Spinal cord (tissue), 10 donors: ENCODE measurements around the gene EPHB2. TPM values are rescaled to one million over a fixed set of nuclear protein-coding genes. Genes with fewer than 3 reads are reported as not detected.

Experiments used
- DNase-seq, 6 donors: peaks; one replicate each; pipeline versions ENCODE4 v3.0.0 to v3.0.0-alpha.2; 2013 to 2015; ENCODE audit warnings: low spot score in 6 of 6, low read depth in 4 of 6
- H3K27ac ChIP-seq: one replicate; pipeline ENCODE4 v1.5.1; 2013; ENCODE audit warnings: low read depth, low read length, control low read depth
- H3K27me3 ChIP-seq: one replicate; pipeline ENCODE4 v1.6.1; 2013; ENCODE audit warnings: low read length; ENCODE audit not compliant: control insufficient read depth, insufficient read depth
- H3K36me3 ChIP-seq: one replicate; pipeline ENCODE4 v1.6.1; 2013; ENCODE audit warnings: low read length; ENCODE audit not compliant: control insufficient read depth, insufficient read depth
- H3K4me1 ChIP-seq: one replicate; pipeline ENCODE4 v1.6.1; 2013; ENCODE audit warnings: low read length; ENCODE audit not compliant: control insufficient read depth, insufficient read depth
- H3K4me3 ChIP-seq: one replicate; pipeline ENCODE4 v1.5.1; 2013; ENCODE audit warnings: low read depth, low read length, control low read depth
- H3K9me3 ChIP-seq: one replicate; pipeline ENCODE4 v1.6.1; 2013; ENCODE audit warnings: low read length; ENCODE audit not compliant: control insufficient read depth, insufficient read depth
- WGBS: methylation state at CpG from one replicate; pipeline ENCODE4 v1.1.5; 2013; ENCODE audit warnings: missing lambda C conversion rate; ENCODE audit not compliant: insufficient coverage; 5-methylcytosine and 5-hydroxymethylcytosine counted together
- polyA plus RNA-seq, 2 donors: library from polyadenylated mRNA; unstranded; fragments of 120-200 nt; gene quantifications; one replicate each; pipeline ENCODE4 v1.2.1, GENCODE V29; 2013; ENCODE audit not compliant: insufficient read length in 2 of 2
- total RNA-seq, 2 donors: library from RNA; depleted of rRNA in 1 of 2; stranded (reverse); fragments of 120-200 nt in 1 of 2; fragments of >200 nt in 1 of 2; gene quantifications; one replicate each; pipeline versions ENCODE4 v1.2.3 to v1.2.4, GENCODE V29; 2013 to 2014
- donor health status: healthy.

The EPHB2 gene
- total and polyA plus RNA-seq, 4 donors, result 22.2 to 44.4 (median 33.3) TPM

GRCh38 chr1:22812092-22812880, 101.6 kb downstream of the EPHB2 start:
- no peaks in the 10 kb centered on the region for H3K9me3 ChIP-seq
- no peak overlapping the region for H3K27ac ChIP-seq
- H3K4me3 ChIP-seq, result no peak overlapping the region
- no peaks in the 10 kb centered on the region for H3K27me3 ChIP-seq
- DNase-seq, result no peak
- peaks cover 54% of the 10 kb centered on the region for H3K4me1 ChIP-seq
- 79% methylated on average over 14 of the region's 18 CpGs for WGBS
- peaks cover 18% of the 10 kb centered on the region for H3K36me3 ChIP-seq

- H3K27ac ChIP-seq, result no peak overlapping the region
- DNase-seq, result no peak
- peaks cover 48% of the 10 kb centered on the region for H3K4me1 ChIP-seq
- no peak overlapping the region for H3K4me3 ChIP-seq
- 83% methylated on average over 4 of the region's 7 CpGs for WGBS
- peaks cover 18% of the 10 kb centered on the region for H3K36me3 ChIP-seq
- no peaks in the 10 kb centered on the region for H3K9me3 ChIP-seq
- H3K27me3 ChIP-seq, result no peaks in the 10 kb centered on the region
These were observed 102.6 kb downstream of the EPHB2 start for GRCh38 chr1:22812993-22813790.

- peak overlapping the region; percentile 12 for H3K27ac ChIP-seq
- 34% methylated on average over 19 of the region's 19 CpGs for WGBS
- peak in 5 of 6 donors; percentile 69 to 93 (median 80) for DNase-seq
These were observed 103.8 kb downstream of the EPHB2 start for GRCh38 chr1:22814176-22815042.

GRCh38 chr1:22815043-22815365, 104.4 kb downstream of the EPHB2 start:
- DNase-seq, result no peak
- H3K27me3 ChIP-seq, result no peaks in the 10 kb centered on the region
- 52% methylated on average over 3 of the region's 5 CpGs for WGBS

More at GRCh38 chr1:22814176-22815042, 103.8 kb downstream of the EPHB2 start:
- H3K9me3 ChIP-seq, result no peaks in the 10 kb centered on the region
- H3K4me3 ChIP-seq, result no peak overlapping the region
- peaks cover 49% of the 10 kb centered on the region for H3K4me1 ChIP-seq
- H3K36me3 ChIP-seq, result peaks cover 14% of the 10 kb centered on the region
- H3K27me3 ChIP-seq, result no peaks in the 10 kb centered on the region

GRCh38 chr1:22815421-22816066, 104.9 kb downstream of the EPHB2 start:
- peak in 1 of 6 donors; percentile 80 for DNase-seq
- H3K4me3 ChIP-seq, result no peak overlapping the region
- H3K27me3 ChIP-seq, result no peaks in the 10 kb centered on the region
- peaks cover 8% of the 10 kb centered on the region for H3K36me3 ChIP-seq
- peak overlapping the region; percentile 22 for H3K27ac ChIP-seq
- no peaks in the 10 kb centered on the region for H3K9me3 ChIP-seq
- WGBS, result 53% methylated on average over 10 of the region's 12 CpGs
- H3K4me1 ChIP-seq, result peaks cover 51% of the 10 kb centered on the region

More at GRCh38 chr1:22815043-22815365, 104.4 kb downstream of the EPHB2 start:
- peak overlapping the region; percentile 22 for H3K27ac ChIP-seq
- H3K9me3 ChIP-seq, result no peaks in the 10 kb centered on the region
- H3K4me3 ChIP-seq, result no peak overlapping the region
- H3K36me3 ChIP-seq, result peaks cover 12% of the 10 kb centered on the region
- peaks cover 51% of the 10 kb centered on the region for H3K4me1 ChIP-seq

- no peak overlapping the region for H3K27ac ChIP-seq
- WGBS, result 74% methylated on average over 7 of the region's 9 CpGs
- H3K4me1 ChIP-seq, result peaks cover 51% of the 10 kb centered on the region
These were observed 105.6 kb downstream of the EPHB2 start for GRCh38 chr1:22816067-22816775.

GRCh38 chr1:22816803-22817202, 106.2 kb downstream of the EPHB2 start:
- WGBS, result 77% methylated on average over 5 of the region's 5 CpGs
- Histone ChIP-seq H3K27ac (no peak overlapping the region), H3K4me3 (no peak overlapping the region), H3K36me3 (peaks cover 8% of the 10 kb centered on the region), H3K4me1 (peaks cover 51% of the 10 kb centered on the region), H3K27me3 (no peaks in the 10 kb centered on the region), H3K9me3 (no peaks in the 10 kb centered on the region)
- no peak for DNase-seq

More at GRCh38 chr1:22816067-22816775, 105.6 kb downstream of the EPHB2 start:
- no peaks in the 10 kb centered on the region for H3K9me3 ChIP-seq
- no peaks in the 10 kb centered on the region for H3K27me3 ChIP-seq
- no peak overlapping the region for H3K4me3 ChIP-seq
- H3K36me3 ChIP-seq, result peaks cover 8% of the 10 kb centered on the region
- DNase-seq, result no peak

- peaks cover 51% of the 10 kb centered on the region for H3K4me1 ChIP-seq
- peaks cover 3% of the 10 kb centered on the region for H3K36me3 ChIP-seq
- H3K4me3 ChIP-seq, result no peak overlapping the region
- H3K27ac ChIP-seq, result no peak overlapping the region
- 88% methylated on average over 5 of the region's 5 CpGs for WGBS
- no peak for DNase-seq
- no peaks in the 10 kb centered on the region for H3K9me3 ChIP-seq
- no peaks in the 10 kb centered on the region for H3K27me3 ChIP-seq
These were observed 106.8 kb downstream of the EPHB2 start for GRCh38 chr1:22817462-22817861.
